Pancreas (tissue), 10 donors: Measurements from ENCODE around the gene NDUFB7. TPM values are rescaled to one million over a fixed set of nuclear protein-coding genes. Genes with fewer than 3 reads are reported as not detected.

Source experiments
- ATAC-seq, 4 donors: fragments of 200-7000 bp; cut with Tn5 transposase; one replicate each; pipeline versions ENCODE4 v1.8.0 to v1.9.1; 2020; ENCODE audit warnings: mild to moderate bottlenecking in 4 of 4, moderate library complexity in 4 of 4
- DNase-seq, 6 donors: peaks; one replicate each; pipeline ENCODE4 v3.0.0-alpha.2; 2020
- FAIRE-seq: peaks from 2 replicates; lab custom pipeline; 2012; peaks lifted over from hg19 to GRCh38; lab: Jason Lieb, UNC
- H3K27ac ChIP-seq, 4 donors: fragments of 200-600 bp; sonication (generic); 1 replicate in 3 of 4; 2 replicates in 1 of 4; pipeline versions ENCODE4 v1.5.0 to v1.8.0; 2020
- H3K27me3 ChIP-seq, 4 donors: fragments of 200-600 bp; one replicate each; pipeline ENCODE4 v1.8.0; 2021
- H3K36me3 ChIP-seq, 3 donors: fragments of 200-600 bp; sonication (generic) in 1 of 3; one replicate each; pipeline versions ENCODE4 v1.5.0 to v1.8.0; 2020 to 2021
- H3K4me1 ChIP-seq, 3 donors: fragments of 200-600 bp; one replicate each; pipeline ENCODE4 v1.8.0; 2021
- H3K4me3 ChIP-seq, 4 donors: fragments of 200-600 bp; sonication (generic) in 2 of 4; one replicate each; pipeline versions ENCODE4 v1.5.0 to v1.8.0; 2020 to 2021
- H3K9me3 ChIP-seq, 4 donors: fragments of 200-600 bp; one replicate each; pipeline ENCODE4 v1.8.0; 2021
- WGBS, 2 donors: extraction: QIAGEN DNeasy Blood & Tissue Kit; methylation state at CpG; one replicate each; pipeline ENCODE4 v1.1.7; 2013; 5-methylcytosine and 5-hydroxymethylcytosine counted together
- intact Hi-C, 3 donors: fragments of 100-400 bp; cut with DNase I; formaldehyde crosslinking; loops; one replicate each; pipeline versions ENCODE4 v1.11.1 to v1.14.2; 2022
- polyA plus RNA-seq, 2 donors: library from polyadenylated mRNA; stranded (reverse); fragments of 200-250 nt; gene quantifications; one replicate each; pipeline ENCODE4 v1.2.3, GENCODE V29; 2013
- total RNA-seq, 6 donors: library from RNA; stranded (reverse); fragmentation: NEBNext Ultra II Directional in 4 of 6; extraction: Animal tissue kit (Norgen Biotek cat#: 25700) in 4 of 6; gene quantifications; one replicate each; pipeline versions ENCODE4 v1.2.1 to v1.2.4, GENCODE V29; 2021 to 2023
- TF ChIP-seq, protein P1 (sequence below), 4 donors: fragments of 200-600 bp; sonication (generic) in 3 of 4; IDR thresholded peaks; one replicate each; pipeline versions ENCODE4 v1.5.0 to v1.8.0; 2021; ENCODE audit warnings: antibody characterized with exemption in 4 of 4
- donor health status: healthy with polysubstance abuse.
- donor health status: DM: no; HTN: no; CAD: no; lungs with moderate emphysema.
- donor health status: DM: no; HTN: no; CAD: no.
- donor health status: control.
- donor health status: control.
- donor health status: Bipolar disorder and iron deficiency.
- donor health status: DM: yes; HTN: yes; CAD: no.
- donor health status: DM: no; HTN: no; CAD: no.
- donor health status: DM: no; HTN: no; CAD: no.
- donor health status: DM: yes; HTN: yes; CAD: no.

Gene NDUFB7
- total and polyA plus RNA-seq, 8 donors = 62.5 to 270 (median 77.0) TPM

DNA sequence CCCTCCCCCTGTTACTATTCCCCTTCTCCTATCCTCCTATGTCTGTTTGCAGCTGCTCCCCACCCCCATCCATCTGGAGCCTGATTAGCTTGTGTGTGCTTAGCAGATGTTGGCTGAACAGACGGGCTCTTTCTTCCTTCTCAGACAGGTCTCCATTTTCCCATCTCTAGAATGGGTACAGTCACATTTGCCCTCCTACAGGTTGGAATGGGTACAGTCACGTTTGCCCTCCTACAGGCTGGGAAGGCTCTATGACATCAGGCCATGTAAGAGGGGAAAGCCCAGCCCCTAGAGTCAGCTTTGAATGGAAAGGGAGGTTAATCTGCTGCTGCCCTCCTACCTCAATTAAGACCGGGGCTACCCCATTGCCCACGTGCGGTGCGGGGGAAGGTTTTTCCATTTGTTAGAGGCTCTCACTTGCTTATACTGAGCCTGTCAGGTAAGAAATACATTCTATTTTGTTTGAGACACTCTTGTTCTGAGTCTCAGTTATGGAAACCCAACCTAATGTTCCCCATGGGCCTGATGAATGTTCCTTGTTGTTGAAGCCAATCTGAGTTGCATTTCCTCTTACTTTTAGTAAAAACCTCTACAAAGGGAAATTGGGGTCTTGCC is 8.9 kb upstream of the NDUFB7 start:
- no peaks in the 10 kb centered on the region for H3K4me1 ChIP-seq
- TF ChIP-seq, protein P1, sequence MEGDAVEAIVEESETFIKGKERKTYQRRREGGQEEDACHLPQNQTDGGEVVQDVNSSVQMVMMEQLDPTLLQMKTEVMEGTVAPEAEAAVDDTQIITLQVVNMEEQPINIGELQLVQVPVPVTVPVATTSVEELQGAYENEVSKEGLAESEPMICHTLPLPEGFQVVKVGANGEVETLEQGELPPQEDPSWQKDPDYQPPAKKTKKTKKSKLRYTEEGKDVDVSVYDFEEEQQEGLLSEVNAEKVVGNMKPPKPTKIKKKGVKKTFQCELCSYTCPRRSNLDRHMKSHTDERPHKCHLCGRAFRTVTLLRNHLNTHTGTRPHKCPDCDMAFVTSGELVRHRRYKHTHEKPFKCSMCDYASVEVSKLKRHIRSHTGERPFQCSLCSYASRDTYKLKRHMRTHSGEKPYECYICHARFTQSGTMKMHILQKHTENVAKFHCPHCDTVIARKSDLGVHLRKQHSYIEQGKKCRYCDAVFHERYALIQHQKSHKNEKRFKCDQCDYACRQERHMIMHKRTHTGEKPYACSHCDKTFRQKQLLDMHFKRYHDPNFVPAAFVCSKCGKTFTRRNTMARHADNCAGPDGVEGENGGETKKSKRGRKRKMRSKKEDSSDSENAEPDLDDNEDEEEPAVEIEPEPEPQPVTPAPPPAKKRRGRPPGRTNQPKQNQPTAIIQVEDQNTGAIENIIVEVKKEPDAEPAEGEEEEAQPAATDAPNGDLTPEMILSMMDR (IDR thresholded peaks at IDR 0.05) = no peak
- FAIRE-seq (no peak), DNase-seq (no peak), ATAC-seq (no peak)
- no peaks in the 10 kb centered on the region for H3K27me3 ChIP-seq
- no peak overlapping the region for H3K4me3 ChIP-seq
- no peak overlapping the region for H3K27ac ChIP-seq
- H3K9me3 ChIP-seq = no peaks in the 10 kb centered on the region
- H3K36me3 ChIP-seq = no peaks in the 10 kb centered on the region
- intact Hi-C loops = no loop called here
- 39 to 55% methylated on average over 6 of the region's 6 CpGs for WGBS, 2 donors

DNA sequence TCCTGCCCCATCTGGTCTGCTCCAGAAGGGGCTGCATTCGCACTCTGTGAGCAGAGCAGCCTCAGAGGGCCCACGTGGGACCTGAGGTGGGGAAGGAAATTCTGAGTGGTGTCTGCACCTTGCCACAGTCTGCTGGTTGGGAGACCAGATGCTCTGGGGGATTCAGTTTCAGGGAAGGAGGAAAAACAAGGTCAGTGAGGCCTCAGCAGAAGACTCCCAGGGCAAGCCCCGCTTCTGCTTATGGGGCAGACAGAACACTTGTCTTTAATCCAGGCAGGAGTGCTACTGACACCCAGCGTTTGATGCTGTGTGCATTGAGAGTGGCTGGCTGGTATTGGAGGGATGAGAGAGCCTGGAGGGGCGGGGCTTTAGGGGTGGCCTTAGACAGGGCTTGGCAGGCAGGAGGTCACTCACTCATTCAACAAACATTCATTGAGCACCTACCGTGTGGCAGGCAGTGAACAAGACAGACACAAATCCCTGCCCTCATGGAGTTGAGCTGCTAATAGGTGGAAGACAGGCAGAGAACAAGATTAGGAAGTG is 6.1 kb upstream of the NDUFB7 start:
- no peaks in the 10 kb centered on the region for H3K9me3 ChIP-seq
- intact Hi-C loops = loop anchor here in 1 of 3 donors (10.0 kb wide), 1 partner anchor 317 kb away; no protein-coding TSS in a partner anchor
- ATAC-seq = no peak
- peak in 1 of 6 donors; percentile 16 for DNase-seq
- H3K27me3 ChIP-seq = no peaks in the 10 kb centered on the region
- H3K36me3 ChIP-seq = no peaks in the 10 kb centered on the region
- TF ChIP-seq, protein P1 (IDR thresholded peaks at IDR 0.05) = no peak
- no peak for FAIRE-seq
- H3K4me1 ChIP-seq = no peaks in the 10 kb centered on the region
- no peak overlapping the region for H3K27ac ChIP-seq
- H3K4me3 ChIP-seq = no peak overlapping the region
- WGBS, 2 donors = 51 to 52% methylated on average over 6 of the region's 6 CpGs

DNA sequence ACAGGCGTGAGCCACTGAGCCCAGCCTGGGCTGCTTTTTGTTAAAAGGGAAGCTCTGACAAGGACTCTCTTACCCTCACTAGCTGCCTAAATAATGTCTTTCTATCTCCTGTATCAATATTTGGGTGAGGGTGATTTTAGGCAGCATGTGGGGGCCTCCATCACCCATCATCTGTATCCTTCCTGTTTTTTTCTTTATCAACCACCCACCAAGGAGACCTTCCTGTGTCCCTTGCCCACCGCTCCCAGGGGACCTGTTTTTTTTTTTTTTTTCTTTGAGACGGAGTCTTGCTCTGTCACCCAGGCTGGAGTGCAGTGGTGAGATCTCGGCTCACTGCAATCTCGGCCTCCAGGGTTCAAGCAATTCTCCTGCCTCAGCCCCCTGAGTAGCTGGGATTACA is 5.4 kb upstream of the NDUFB7 start:
- intact Hi-C loops = loop anchor here in 1 of 3 donors (10.0 kb wide), 1 partner anchor 318 kb away; no protein-coding TSS in a partner anchor
- no peak overlapping the region for H3K27ac ChIP-seq
- 65 to 80% methylated on average over 5 of the region's 5 CpGs for WGBS, 2 donors
- DNase-seq = peak in 1 of 6 donors; percentile 1
- no peak for FAIRE-seq
- TF ChIP-seq, protein P1 (IDR thresholded peaks at IDR 0.05) = no peak
- ATAC-seq = no peak
- H3K36me3 ChIP-seq = no peaks in the 10 kb centered on the region
- H3K4me1 ChIP-seq = peaks cover under 1 to 2% (median 1%) of the 10 kb centered on the region in 3 donors
- H3K4me3 ChIP-seq = no peak overlapping the region
- H3K9me3 ChIP-seq = no peaks in the 10 kb centered on the region
- no peaks in the 10 kb centered on the region for H3K27me3 ChIP-seq

DNA sequence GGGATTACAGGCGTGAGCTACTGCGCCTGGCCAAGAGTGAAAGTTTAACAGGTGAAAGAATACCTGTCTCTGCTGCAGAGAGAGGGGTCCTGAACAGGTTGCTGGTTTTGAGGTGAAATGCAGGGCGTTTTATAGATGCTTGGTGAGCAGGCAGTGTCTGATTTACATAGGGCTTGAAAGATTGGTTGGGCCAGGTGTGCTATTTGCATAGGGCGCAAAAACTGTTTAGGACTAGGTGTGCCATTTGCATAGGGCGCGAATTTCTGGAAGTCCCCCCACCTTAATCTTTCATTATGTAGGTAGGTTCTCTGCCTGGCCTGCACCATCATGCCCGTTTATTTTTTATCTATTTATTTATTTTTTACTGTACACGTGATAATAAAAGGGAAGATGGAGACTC is 4.5 kb upstream of the NDUFB7 start:
- Histone ChIP-seq H3K4me1 (peaks cover 3 to 4% (median 4%) of the 10 kb centered on the region in 3 donors), H3K27me3 (no peaks in the 10 kb centered on the region), H3K27ac (no peak overlapping the region), H3K4me3 (no peak overlapping the region), H3K36me3 (no peaks in the 10 kb centered on the region), H3K9me3 (no peaks in the 10 kb centered on the region)
- WGBS, 2 donors = 70 to 76% methylated on average over 8 of the region's 8 CpGs
- ATAC-seq (no peak), FAIRE-seq (no peak), DNase-seq (no peak)
- intact Hi-C loops = loop anchor here in 1 of 3 donors (10.0 kb wide), 1 partner anchor 318 kb away; no protein-coding TSS in a partner anchor
- TF ChIP-seq, protein P1 (IDR thresholded peaks at IDR 0.05) = no peak
